HG03135 (cell line): ENCODE data around the gene ERC1.
"Not testable (repeated sequence)": the region's sequence is repeated elsewhere in the genome, so short reads cannot be mapped to it uniquely, and the experiment has no call there.

Experiments used
- ATAC-seq: cut with Tn5 transposase; IDR thresholded peaks from one replicate; pipeline ENCODE4 v1.9.1; 2021; ENCODE audit warnings: mild to moderate bottlenecking, moderate library complexity; ENCODE audit not compliant: unreplicated experiment

Gene ERC1

GRCh38 chr12:1117371-1117770 lies 126.3 kb downstream of the ERC1 start:
- ATAC-seq = no peak

DNA sequence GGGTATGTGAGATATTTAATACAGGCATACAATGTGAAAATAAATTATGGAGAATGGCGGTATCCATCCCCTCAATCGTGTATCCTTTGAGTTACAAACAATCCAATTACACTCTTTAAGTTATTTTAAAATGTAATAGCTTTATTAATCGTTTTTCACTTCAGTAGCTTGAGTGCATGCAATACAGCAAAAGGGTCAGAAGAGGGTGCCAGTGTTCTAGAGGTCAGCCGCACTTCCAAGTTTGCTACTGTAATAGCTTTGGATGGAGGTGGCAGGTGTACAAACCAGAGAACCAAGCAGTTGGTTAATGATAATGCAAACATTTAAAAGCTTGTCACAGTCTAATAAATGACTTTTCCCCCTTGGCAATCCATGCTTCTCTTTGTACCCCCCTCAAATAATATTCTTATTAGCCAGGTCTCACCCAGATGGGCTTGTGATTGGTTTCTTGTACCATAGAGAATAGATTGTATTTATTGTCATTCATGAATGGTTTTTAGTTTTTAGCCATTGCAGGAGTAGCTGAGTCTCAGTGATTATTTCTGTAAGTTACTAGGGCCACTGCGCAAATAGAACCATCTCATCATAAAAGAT lies 127.0 kb downstream of the ERC1 start:
- no peak for ATAC-seq

DNA sequence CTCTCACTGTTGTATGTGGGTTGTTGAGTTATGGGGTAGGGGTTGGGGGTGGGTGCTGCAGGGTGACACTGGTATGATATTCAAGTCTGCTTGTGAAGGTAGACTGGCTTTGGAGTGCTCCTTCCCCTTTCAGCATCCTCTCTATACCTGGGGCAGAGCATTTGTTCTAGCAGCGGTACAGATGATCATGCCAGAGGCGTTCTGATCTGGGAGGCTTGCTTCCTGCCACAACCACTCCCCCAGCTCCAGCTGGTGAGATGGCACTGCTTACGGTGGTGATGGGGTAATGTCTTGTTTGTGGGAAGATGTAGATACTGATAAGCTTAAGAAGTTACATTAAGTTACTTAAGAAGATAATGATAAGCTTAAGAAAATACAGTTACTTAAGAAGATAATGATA lies 131.8 kb downstream of the ERC1 start:
- no peak for ATAC-seq

GRCh38 chr12:1126091-1126490 lies 135.1 kb downstream of the ERC1 start:
- ATAC-seq = no peak

GRCh38 chr12:1127021-1127420 lies 136.0 kb downstream of the ERC1 start:
- ATAC-seq = no peak

DNA sequence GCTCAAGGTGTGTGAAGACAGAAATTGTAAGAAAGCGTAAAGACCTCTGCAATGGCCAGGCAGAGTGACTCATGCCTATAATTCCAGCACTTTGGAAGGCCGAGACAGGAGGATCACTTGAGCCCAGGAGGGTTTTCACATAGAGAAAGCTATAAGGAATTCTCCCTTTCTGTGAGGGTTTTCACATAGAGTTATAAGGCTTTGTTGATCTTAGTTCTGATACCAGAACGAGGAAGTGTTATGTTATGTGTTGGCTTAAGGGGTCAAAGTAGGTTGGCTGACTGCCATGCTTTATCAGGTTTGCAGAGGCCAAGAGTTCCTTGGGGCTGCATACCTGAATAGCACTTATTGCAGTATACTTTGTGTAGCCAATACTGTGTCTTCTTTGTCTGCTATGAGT lies 139.1 kb downstream of the ERC1 start:
- ATAC-seq = no peak

DNA sequence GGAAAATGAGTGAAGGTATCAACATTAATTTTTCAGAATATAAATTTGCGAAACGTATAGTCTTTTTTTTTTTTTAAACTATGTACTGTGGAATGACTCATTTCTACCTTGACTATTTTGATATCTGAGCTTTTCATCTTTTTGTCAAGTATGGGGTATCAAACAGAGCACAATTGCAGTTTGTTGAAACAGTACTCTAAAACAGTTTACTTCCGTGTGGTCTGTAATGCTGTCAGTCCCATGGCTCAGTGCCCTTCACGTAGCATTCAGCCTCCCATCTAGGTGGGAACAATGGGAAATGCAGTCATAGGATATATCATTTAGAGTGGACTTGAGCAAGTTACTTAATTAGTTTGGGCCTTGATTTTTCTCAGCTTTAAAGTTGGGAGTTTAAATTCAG lies 139.5 kb downstream of the ERC1 start:
- no peak for ATAC-seq

- ATAC-seq = no peak
Observed at GRCh38 chr12:1131811-1132224, 140.8 kb downstream of the ERC1 start.

DNA sequence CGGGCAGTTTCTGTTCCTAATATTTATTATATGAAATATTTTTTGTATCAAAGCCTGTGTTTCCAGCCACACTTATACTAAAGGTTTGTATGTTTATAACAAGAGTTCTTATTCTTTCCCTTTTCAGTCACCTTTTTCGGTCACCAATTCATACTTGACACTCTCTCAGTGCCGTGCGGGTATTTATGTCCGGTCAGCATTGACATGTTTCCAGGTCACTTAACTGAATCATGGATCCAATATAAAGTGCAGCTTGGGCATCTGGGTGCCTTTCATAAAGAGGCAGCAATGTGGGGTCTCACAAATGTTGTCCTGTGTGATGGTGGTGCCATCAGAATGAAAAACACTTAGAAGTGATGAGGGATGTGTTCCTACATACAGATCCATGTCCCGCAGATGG lies 141.3 kb downstream of the ERC1 start:
- ATAC-seq = no peak

DNA sequence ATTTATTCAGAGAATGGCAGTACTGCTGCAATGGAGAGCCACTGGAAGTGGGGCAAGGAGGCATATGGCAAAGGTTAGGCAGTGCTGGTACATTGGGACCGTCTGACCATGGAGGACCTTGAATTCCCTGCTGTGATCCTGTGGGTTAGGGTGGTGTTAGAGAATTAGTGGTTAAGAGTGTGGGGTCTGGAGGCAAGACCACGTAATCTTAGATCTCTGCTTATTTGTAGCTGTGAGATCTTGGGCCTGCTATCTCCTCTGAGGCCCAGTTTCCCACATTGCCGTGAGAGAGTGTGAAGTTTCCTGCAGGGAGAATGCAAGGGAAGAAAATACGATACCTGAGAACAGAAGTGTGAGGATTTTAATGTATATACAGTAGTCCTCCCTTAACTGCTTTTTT lies 147.7 kb downstream of the ERC1 start:
- ATAC-seq = no peak

- not testable (repeated sequence) for ATAC-seq
Observed at GRCh38 chr12:1146758-1147157, 155.7 kb downstream of the ERC1 start.

- no peak for ATAC-seq
Observed at GRCh38 chr12:1147821-1148220, 156.8 kb downstream of the ERC1 start.

DNA sequence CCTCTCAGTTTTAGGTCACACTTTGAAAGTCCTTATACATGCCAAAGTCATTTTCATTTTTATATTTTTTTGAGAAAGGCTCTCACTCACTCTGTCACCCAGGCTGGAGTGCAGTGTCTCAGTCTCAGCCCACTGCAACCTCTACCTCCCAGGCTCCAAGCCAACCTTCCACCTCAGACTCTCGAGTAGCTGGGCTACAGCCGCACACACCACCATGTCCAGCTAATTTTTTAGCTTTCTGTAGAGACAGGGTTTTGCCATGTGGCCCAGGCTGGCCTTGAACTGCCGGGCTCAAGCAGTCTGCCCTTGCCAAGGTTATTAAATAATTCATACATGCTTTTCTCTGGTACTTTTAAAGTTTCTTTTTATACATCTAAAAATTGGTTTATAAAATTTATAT lies 166.0 kb downstream of the ERC1 start:
- ATAC-seq = no peak

- ATAC-seq = no peak
Observed at GRCh38 chr12:1161197-1161596, 170.2 kb downstream of the ERC1 start.

DNA sequence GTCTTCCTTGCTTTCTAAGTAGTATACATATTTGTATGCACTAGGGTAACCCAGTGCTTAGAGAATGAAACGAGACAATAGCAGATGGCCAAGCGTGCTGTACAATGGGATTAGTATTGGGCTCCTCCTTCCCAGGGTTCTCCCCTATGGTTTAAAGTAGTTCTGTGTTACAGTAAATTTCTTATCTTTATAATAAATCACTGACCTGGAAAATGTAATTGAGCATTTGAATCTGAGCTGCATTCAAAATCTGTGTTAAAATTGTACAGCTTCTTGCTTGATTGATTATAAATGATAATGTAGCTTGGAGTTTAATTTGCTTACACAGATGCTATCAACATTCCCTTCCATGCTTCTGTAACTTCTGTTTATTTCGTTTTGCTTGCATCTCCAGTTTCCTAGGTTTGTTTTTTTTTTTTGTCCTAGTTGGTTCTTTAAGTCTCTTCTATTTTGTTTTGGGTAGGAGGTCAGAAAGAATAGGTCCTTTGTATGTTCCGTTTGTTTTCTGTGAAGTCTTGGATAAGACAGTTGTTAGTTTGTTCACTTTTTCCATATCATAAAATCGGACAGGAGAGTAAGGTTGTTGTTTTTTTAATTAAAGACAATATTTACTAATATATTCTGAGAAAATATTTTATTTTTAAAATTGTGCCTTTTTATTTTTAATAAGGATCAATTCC lies 171.2 kb downstream of the ERC1 start:
- ATAC-seq = no peak

GRCh38 chr12:1167784-1168183 lies 176.8 kb downstream of the ERC1 start:
- no peak for ATAC-seq

DNA sequence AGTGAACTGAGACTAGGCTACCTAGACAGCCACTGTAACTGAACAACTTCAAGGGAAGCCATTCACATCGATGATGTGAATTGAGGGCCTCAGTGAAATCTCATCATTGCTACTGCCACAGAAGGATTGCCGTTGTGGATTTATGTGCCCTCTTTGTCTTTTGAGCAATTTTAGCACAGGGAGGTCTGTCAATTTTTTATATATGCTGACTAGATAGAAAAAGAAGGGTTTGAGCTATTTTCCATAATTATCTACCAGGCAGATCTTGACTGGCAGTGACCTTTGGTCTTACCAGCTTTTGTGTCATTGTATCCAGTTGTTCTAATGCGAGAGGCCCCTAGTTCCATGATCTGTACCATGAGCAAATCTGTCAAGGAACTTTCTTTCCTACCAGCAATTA lies 179.4 kb downstream of the ERC1 start:
- no peak for ATAC-seq

DNA sequence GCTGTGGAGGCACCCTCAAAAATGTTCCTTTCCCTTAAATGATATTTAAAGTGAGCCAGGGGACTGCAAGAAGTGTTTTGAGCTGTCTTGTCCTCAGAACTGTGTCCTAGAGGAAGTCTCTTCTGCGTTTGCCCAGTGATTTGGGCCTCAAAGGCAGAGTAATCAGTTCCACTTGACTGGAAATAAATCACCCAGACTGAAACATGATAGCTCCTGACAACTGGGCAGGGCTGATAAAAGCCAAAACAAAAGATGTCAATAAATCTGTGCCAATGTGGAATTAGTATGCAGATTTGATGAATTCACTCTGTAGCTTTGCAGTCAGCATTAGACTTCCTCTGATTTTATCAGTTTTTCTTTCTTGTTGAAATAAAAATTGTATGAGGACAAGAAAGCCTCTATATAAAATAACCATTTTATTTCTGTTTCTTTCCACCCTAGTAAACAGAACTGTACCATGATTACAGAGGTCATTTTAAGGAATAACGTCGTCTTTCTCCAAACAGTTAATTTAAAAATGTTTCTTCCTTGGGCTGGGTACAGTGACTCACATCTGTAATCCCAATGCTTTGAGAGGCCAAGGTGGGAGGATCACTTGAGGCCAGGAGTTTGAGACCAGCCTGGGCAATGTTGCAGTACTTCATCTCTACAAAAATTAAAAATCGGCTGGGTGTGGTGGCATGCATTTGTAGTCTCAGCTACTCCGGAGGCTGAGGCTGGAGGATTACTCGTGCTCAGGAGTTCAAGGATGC lies 180.8 kb downstream of the ERC1 start:
- ATAC-seq = no peak

- no peak for ATAC-seq
Observed at GRCh38 chr12:1173781-1174617, 183.0 kb downstream of the ERC1 start.

DNA sequence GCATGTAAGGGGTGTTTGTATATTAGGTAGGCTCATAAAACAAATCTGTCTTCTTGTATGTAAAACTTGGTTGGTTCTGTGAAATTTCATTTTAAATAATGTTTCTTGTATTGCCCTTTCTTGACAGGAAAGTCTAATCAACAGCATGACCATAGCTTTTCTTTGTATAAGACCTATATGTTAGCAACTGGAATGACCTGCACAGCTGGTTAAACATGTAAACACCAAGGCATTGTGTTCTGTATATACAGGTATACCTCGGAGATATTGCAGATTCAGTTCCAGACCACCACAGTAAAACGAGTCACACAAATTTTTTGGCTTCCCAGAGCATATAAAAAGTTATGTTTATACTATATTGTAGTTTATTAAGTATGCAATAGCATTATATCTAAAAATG lies 183.6 kb downstream of the ERC1 start:
- no peak for ATAC-seq

DNA sequence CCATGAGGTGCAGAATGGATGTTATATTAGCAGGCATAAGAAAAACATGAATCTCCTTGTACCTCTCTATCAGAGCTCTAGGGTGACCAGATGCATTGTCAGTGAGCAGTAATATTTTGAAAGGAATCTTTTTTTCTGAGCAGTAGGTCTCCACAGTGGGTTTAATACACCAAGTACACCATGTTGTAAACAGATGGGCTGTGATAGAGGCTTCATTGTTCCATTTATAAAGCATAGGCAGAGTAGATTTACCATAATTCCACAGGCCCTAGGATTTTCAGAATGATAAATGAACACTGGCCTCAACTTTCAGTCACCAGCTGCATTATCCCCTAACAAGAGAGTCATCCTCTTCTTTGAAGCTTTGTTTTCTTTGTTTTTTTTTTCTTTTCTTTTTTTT lies 185.2 kb downstream of the ERC1 start:
- no peak for ATAC-seq
